B cell (primary cell): Measurements from ENCODE around the gene NHEJ1. TPM values are rescaled to one million over a fixed set of nuclear protein-coding genes. Genes with fewer than 3 reads are reported as not detected.
A peak's percentile ranks its signal among the peaks of the same experiment; 100 is the strongest.

Experiments used
- ATAC-seq: fragments of 200-7000 bp; cut with Tn5 transposase; one replicate; pipeline ENCODE4 v1.10.0; 2021; ENCODE audit warnings: low read depth, mild to moderate bottlenecking, moderate number of reproducible peaks, moderate library complexity
- CTCF ChIA-PET: fragments of 350-600 bp; sonication (Branson Sonifier 250); formaldehyde crosslinking; loops from one replicate; lab custom pipeline; 2021; ENCODE audit warnings: antibody characterized with exemption, inconsistent platforms; lab: Charles Lee
- POLR2A ChIA-PET: fragments of 350-600 bp; sonication (Branson Sonifier 250); formaldehyde crosslinking; loops from one replicate; lab custom pipeline; 2021; ENCODE audit warnings: antibody characterized with exemption; lab: Charles Lee
- DNase-seq: peaks from one replicate; pipeline ENCODE4 v3.0.0; 2013
- H2AFZ ChIP-seq: 2 replicates; pipeline ENCODE4 v1.6.1; 2012; ENCODE audit warnings: mild to moderate bottlenecking, low read depth, low read length; ENCODE audit not compliant: insufficient read depth, poor library complexity, severe bottlenecking
- H3K27ac ChIP-seq, 2 donors: 1 replicate in 1 of 2; 2 replicates in 1 of 2; pipeline ENCODE4 v1.5.1; 2012 to 2013; ENCODE audit warnings: low read length in 2 of 2, mild to moderate bottlenecking in 2 of 2, moderate library complexity in 1 of 2
- H3K27me3 ChIP-seq, 4 experiments: fragments of 200-600 bp in 1 of 4; sonication (generic) in 1 of 4; replicated peaks in 1 of 4; 1 replicate in 2 of 4; 2 replicates in 2 of 4; pipeline versions ENCODE4 v1.6.1 to v1.7.0; 2013 to 2016; ENCODE audit warnings: low read length in 3 of 4, mild to moderate bottlenecking in 2 of 4, mixed read lengths in 1 of 4, moderate library complexity in 1 of 4; ENCODE audit not compliant: insufficient read depth in 4 of 4, control insufficient read depth in 3 of 4; ENCODE audit errors: control extremely low read depth in 1 of 4
- H3K36me3 ChIP-seq, 2 experiments: replicated peaks in 1 of 2; 1 replicate in 1 of 2; 2 replicates in 1 of 2; pipeline versions ENCODE4 v1.6.1 to v1.7.1; 2013; ENCODE audit warnings: low read length in 1 of 2; ENCODE audit not compliant: insufficient read depth in 2 of 2, control insufficient read depth in 1 of 2; ENCODE audit errors: control extremely low read depth in 1 of 2, extremely low read depth in 1 of 2
- H3K4me1 ChIP-seq, 2 donors: fragments of 200-600 bp in 1 of 2; sonication (generic) in 1 of 2; 1 replicate in 1 of 2; 2 replicates in 1 of 2; pipeline versions ENCODE4 v1.5.1 to v1.6.1; 2013 to 2017; ENCODE audit warnings: low read length in 2 of 2; ENCODE audit not compliant: control insufficient read depth in 2 of 2, insufficient read depth in 2 of 2
- H3K4me2 ChIP-seq: replicated peaks from 2 replicates; pipeline ENCODE3; 2012; ENCODE audit warnings: mild to moderate bottlenecking, low read depth, low read length; ENCODE audit not compliant: poor library complexity, severe bottlenecking
- H3K4me3 ChIP-seq, 5 experiments: fragments of 200-600 bp in 1 of 5; sonication (generic) in 1 of 5; 1 replicate in 3 of 5; 2 replicates in 2 of 5; pipeline versions ENCODE4 v1.5.1 to v1.7.0; 2011 to 2016; ENCODE audit warnings: low read length in 4 of 5, mild to moderate bottlenecking in 4 of 5, low read depth in 2 of 5, control low read depth in 1 of 5, moderate library complexity in 1 of 5; ENCODE audit not compliant: insufficient read depth in 1 of 5; ENCODE audit errors: control extremely low read depth in 1 of 5, extremely low read depth in 1 of 5
- H3K79me2 ChIP-seq: fragments of 200-600 bp; sonication (generic); one replicate; pipeline ENCODE4 v1.6.0; 2016; ENCODE audit warnings: low read length; ENCODE audit not compliant: control insufficient read depth, insufficient read depth
- H3K9ac ChIP-seq: fragments of 200-600 bp; sonication (generic); 2 replicates; pipeline ENCODE4 v1.6.1; 2017; ENCODE audit warnings: mild to moderate bottlenecking, low read length, moderate library complexity
- H3K9me3 ChIP-seq, 3 donors: one replicate each; pipeline versions ENCODE4 v1.6.1 to v1.7.1; 2013; ENCODE audit warnings: low read length in 2 of 3; ENCODE audit not compliant: control insufficient read depth in 2 of 3, insufficient read depth in 1 of 3; ENCODE audit errors: control extremely low read depth in 1 of 3
- H4K20me1 ChIP-seq: 2 replicates; pipeline ENCODE4 v1.6.0; 2012; ENCODE audit warnings: mild to moderate bottlenecking, low read length; ENCODE audit not compliant: insufficient read depth, control insufficient read depth, poor library complexity, severe bottlenecking
- H3K27ac Mint-ChIP-seq: one replicate; pipeline ENCODE4 v1.8.0; 2021; ENCODE audit warnings: mixed read lengths
- H3K27me3 Mint-ChIP-seq: one replicate; pipeline ENCODE4 v1.8.0; 2021; ENCODE audit warnings: mixed read lengths
- H3K4me1 Mint-ChIP-seq: one replicate; pipeline ENCODE4 v1.8.0; 2021; ENCODE audit warnings: mixed read lengths
- H3K4me3 Mint-ChIP-seq: one replicate; pipeline ENCODE4 v1.8.0; 2021; ENCODE audit warnings: mixed read lengths
- H3K9me3 Mint-ChIP-seq: one replicate; pipeline ENCODE4 v1.8.0; 2022; ENCODE audit warnings: mixed read lengths; ENCODE audit not compliant: insufficient read depth
- EZH2 ChIP-seq: IDR thresholded peaks from 2 replicates; pipeline ENCODE4 v1.6.1; 2012; ENCODE audit warnings: borderline replicate concordance, low read depth, mild to moderate bottlenecking, moderate library complexity, low read length; ENCODE audit not compliant: insufficient read depth, poor library complexity, severe bottlenecking
- WGBS: methylation state at CpG from one replicate; pipeline ENCODE4 v1.1.5; 2013; ENCODE audit warnings: missing lambda C conversion rate; ENCODE audit not compliant: insufficient coverage; 5-methylcytosine and 5-hydroxymethylcytosine counted together
- intact Hi-C: fragments of 100-400 bp; cut with micrococcal nuclease; formaldehyde crosslinking; loops from one replicate; pipeline ENCODE4 v1.10.0; 2022
- polyA plus RNA-seq: library from polyadenylated mRNA; depleted of rRNA; stranded (reverse); fragments of >200 nt; gene quantifications from 2 replicates; pipeline ENCODE4 v1.2.3, GENCODE V29; 2012
- total RNA-seq, 2 donors: library from RNA; stranded (reverse); fragments of 120-200 nt in 1 of 2; gene quantifications; 1 replicate in 1 of 2; 2 replicates in 1 of 2; pipeline versions ENCODE4 v1.2.3 to v1.2.4, GENCODE V29; 2013 to 2022
- TF ChIP-seq, protein P1 (sequence below): fragments of 200-600 bp; IDR thresholded peaks from one replicate; pipeline ENCODE4 v1.8.0; 2022; ENCODE audit warnings: antibody characterized with exemption, mild to moderate bottlenecking

NHEJ1 gene
- total and polyA plus RNA-seq, 2 donors (not counting 1 experiment from before 2014, with no cell fraction given), result 14.9 to 25.0 TPM

DNA sequence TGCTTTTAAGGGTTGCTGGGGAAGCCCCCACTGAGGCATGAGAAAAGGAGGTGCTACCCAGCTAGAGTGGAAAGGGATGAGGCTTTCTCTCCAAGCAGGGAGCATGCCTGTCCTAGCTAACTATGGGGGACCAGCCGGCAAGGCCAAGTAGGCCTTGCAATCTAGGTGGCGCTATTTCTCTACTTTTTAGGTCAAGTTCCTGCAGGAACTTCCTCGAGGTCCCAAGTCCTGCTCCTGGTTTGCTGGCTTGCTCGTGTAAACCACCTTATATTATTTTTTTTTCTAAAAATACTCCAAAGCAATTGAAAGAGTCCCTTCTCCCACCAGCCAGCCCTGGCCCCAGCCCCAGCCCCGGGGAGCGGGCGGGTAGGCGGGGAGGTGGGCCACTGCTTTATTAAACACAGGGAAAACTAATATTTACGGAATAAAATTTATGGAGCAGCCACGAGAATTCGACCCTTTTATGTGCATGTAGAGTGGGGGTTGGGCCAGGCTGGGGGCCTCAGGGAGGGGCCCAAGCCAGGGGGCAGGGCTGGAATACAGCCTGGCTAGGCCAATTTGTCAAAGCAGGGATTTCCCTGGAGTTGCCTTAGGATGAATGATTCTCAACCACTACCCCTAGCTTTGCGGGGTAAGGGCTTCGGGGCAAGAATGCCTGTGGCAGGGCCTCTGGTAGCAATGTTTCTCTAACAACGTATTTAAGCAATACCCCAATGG lies 87.0 kb downstream of the NHEJ1 start:
- H3K4me1 ChIP-seq, result no peaks in the 10 kb centered on the region
- no peak overlapping the region for H3K9ac ChIP-seq
- POLR2A ChIA-PET, result no interaction called here
- no peak overlapping the region for H3K4me2 ChIP-seq
- WGBS, result 47% methylated on average over 6 of the region's 14 CpGs
- Mint-ChIP-seq H3K27me3 (no peaks in the 10 kb centered on the region), H3K4me3 (no peak overlapping the region), H3K27ac (no peak overlapping the region), H3K9me3 (no peaks in the 10 kb centered on the region), H3K4me1 (no peaks in the 10 kb centered on the region)
- CTCF ChIA-PET, result interaction anchor here (0.6 to 4.2 kb wide), 5 partner anchors 15 to 224 kb away, joined by 3 to 20 read pairs (median 4); no protein-coding TSS in a partner anchor
- DNase-seq (peak; percentile 22), ATAC-seq (no peak)
- no peaks in the 10 kb centered on the region for H4K20me1 ChIP-seq
- peaks cover 7 to 29% of the 10 kb centered on the region in 2 experiments for H3K36me3 ChIP-seq
- no peaks in the 10 kb centered on the region for H3K79me2 ChIP-seq
- TF ChIP-seq, protein P1, sequence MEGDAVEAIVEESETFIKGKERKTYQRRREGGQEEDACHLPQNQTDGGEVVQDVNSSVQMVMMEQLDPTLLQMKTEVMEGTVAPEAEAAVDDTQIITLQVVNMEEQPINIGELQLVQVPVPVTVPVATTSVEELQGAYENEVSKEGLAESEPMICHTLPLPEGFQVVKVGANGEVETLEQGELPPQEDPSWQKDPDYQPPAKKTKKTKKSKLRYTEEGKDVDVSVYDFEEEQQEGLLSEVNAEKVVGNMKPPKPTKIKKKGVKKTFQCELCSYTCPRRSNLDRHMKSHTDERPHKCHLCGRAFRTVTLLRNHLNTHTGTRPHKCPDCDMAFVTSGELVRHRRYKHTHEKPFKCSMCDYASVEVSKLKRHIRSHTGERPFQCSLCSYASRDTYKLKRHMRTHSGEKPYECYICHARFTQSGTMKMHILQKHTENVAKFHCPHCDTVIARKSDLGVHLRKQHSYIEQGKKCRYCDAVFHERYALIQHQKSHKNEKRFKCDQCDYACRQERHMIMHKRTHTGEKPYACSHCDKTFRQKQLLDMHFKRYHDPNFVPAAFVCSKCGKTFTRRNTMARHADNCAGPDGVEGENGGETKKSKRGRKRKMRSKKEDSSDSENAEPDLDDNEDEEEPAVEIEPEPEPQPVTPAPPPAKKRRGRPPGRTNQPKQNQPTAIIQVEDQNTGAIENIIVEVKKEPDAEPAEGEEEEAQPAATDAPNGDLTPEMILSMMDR, result no peak
- TF ChIP-seq EZH2, result no peak
- H2AFZ ChIP-seq, result no peak overlapping the region
- H3K27ac ChIP-seq, result no peak overlapping the region
- no peaks in the 10 kb centered on the region for H3K9me3 ChIP-seq
- no peaks in the 10 kb centered on the region for H3K27me3 ChIP-seq
- intact Hi-C loops, result no loop called here
- no peak overlapping the region for H3K4me3 ChIP-seq

DNA sequence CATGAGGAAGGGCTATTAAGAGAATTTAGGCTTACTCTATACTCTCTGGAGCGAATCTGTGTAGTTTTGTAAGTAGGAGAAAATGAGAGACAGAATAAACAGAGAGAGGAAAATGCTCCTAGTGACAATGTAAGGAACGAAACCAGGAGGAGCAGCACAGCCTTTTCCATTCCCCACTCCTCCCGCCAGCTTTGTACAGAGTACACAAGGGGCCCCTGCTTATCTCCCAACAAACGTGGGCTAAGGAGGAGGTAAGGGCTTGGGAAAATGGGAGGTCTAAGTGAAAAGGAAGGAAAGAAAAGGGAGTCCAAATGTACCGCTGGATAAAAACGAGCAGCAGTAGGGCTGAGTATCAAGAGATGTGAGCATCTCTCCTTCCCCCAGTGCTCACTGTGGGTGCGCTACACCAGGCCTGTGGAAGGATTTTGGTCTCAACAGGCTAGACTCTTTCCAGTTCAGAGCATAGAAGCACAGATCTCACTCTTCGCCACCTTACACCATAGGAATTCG lies 87.8 kb downstream of the NHEJ1 start:
- H3K27ac Mint-ChIP-seq, result no peak overlapping the region
- no peak overlapping the region for H3K4me3 Mint-ChIP-seq
- no peak for TF ChIP-seq EZH2
- TF ChIP-seq, protein P1, result no peak
- Histone ChIP-seq H3K27ac (no peak overlapping the region), H3K4me3 (no peak overlapping the region), H3K4me1 (no peaks in the 10 kb centered on the region), H3K36me3 (peaks cover 4 to 29% of the 10 kb centered on the region in 2 experiments), H3K9me3 (no peaks in the 10 kb centered on the region), H3K27me3 (no peaks in the 10 kb centered on the region), H3K4me2 (no peak overlapping the region), H2AFZ (no peak overlapping the region), H4K20me1 (no peaks in the 10 kb centered on the region), H3K9ac (no peak overlapping the region), H3K79me2 (no peaks in the 10 kb centered on the region)
- DNase-seq, result no peak
- intact Hi-C loops, result no loop called here
- no peaks in the 10 kb centered on the region for H3K4me1 Mint-ChIP-seq
- WGBS, result 85% methylated on average over 3 of the region's 9 CpGs
- ATAC-seq, result no peak
- no peaks in the 10 kb centered on the region for H3K27me3 Mint-ChIP-seq
- CTCF ChIA-PET, result interaction anchor here (0.6 to 4.2 kb wide), 9 partner anchors 8 to 223 kb away, joined by 3 to 20 read pairs (median 3); no protein-coding TSS in a partner anchor
- H3K9me3 Mint-ChIP-seq, result no peaks in the 10 kb centered on the region
- POLR2A ChIA-PET, result no interaction called here
